Fibroblast of lung (primary cell): Measurements from ENCODE around the gene SORCS3. TPM values are rescaled to one million over a fixed set of nuclear protein-coding genes. Genes with fewer than 3 reads are reported as not detected.

Experiments
- DNase-seq, 2 donors: peaks; one replicate each; pipeline versions ENCODE4 v3.0.0 to v3.0.0-alpha.2; 2010; ENCODE audit warnings: low read depth in 2 of 2
- H2AFZ ChIP-seq: 2 replicates; pipeline ENCODE4 v1.5.1; 2012; ENCODE audit warnings: low read length, control low read depth, inconsistent platforms
- H3K27ac ChIP-seq: 2 replicates; pipeline ENCODE4 v1.5.1; 2011; ENCODE audit warnings: low read length, control low read depth; ENCODE audit not compliant: insufficient read depth
- H3K27me3 ChIP-seq: 2 replicates; pipeline ENCODE4 v1.5.1; 2011; ENCODE audit warnings: mild to moderate bottlenecking, low read length; ENCODE audit not compliant: control insufficient read depth, insufficient read depth
- H3K36me3 ChIP-seq: 2 replicates; pipeline ENCODE4 v1.5.1; 2011; ENCODE audit warnings: low read length; ENCODE audit not compliant: control insufficient read depth, insufficient read depth
- H3K4me1 ChIP-seq: 2 replicates; pipeline ENCODE4 v1.5.1; 2011; ENCODE audit warnings: low read length; ENCODE audit not compliant: control insufficient read depth, insufficient read depth; ENCODE audit errors: extremely low read depth
- H3K4me2 ChIP-seq: 2 replicates; pipeline ENCODE4 v1.5.1; 2011; ENCODE audit warnings: low read length, control low read depth; ENCODE audit not compliant: insufficient read depth; ENCODE audit errors: extremely low read depth
- H3K4me3 ChIP-seq, 4 experiments: fragments of 200-600 bp in 1 of 4; sonication (generic) in 1 of 4; replicated peaks in 1 of 4; 2 replicates each; pipeline ENCODE4 v1.5.1; 2011 to 2016; ENCODE audit warnings: low read length in 4 of 4, low read depth in 3 of 4, mild to moderate bottlenecking in 3 of 4, control low read depth in 2 of 4, inconsistent platforms in 1 of 4, mixed read lengths in 1 of 4; ENCODE audit not compliant: insufficient read depth in 1 of 4; ENCODE audit errors: control extremely low read depth in 1 of 4
- H3K79me2 ChIP-seq: 2 replicates; pipeline ENCODE4 v1.5.1; 2012; ENCODE audit warnings: mild to moderate bottlenecking, low read length, inconsistent platforms; ENCODE audit not compliant: control insufficient read depth, insufficient read depth
- H3K9ac ChIP-seq: 2 replicates; pipeline ENCODE4 v1.5.1; 2011; ENCODE audit warnings: mild to moderate bottlenecking, low read length, control low read depth; ENCODE audit not compliant: insufficient read depth
- H3K9me3 ChIP-seq: 2 replicates; pipeline ENCODE4 v1.5.1; 2012; ENCODE audit warnings: low read depth, low read length; ENCODE audit not compliant: control insufficient read depth, insufficient read depth
- H4K20me1 ChIP-seq: 2 replicates; pipeline ENCODE4 v1.5.1; 2011; ENCODE audit warnings: low read length; ENCODE audit not compliant: control insufficient read depth, insufficient read depth; ENCODE audit errors: extremely low read depth
- CTCF ChIP-seq, 2 donors: IDR thresholded peaks in 1 of 2; conservative IDR thresholded peaks in 1 of 2; 1 replicate in 1 of 2; 2 replicates in 1 of 2; pipeline ENCODE4 v1.5.1; 2011 to 2012; ENCODE audit warnings: low read length in 2 of 2, control low read depth in 1 of 2, inconsistent platforms in 1 of 2, low read depth in 1 of 2, mild to moderate bottlenecking in 1 of 2
- EZH2 ChIP-seq: IDR thresholded peaks from 2 replicates; pipeline ENCODE4 v1.5.1; 2012; ENCODE audit warnings: low read length, control low read depth, mild to moderate bottlenecking; ENCODE audit errors: missing control alignments
- polyA plus RNA-seq, 2 donors: library from polyadenylated mRNA; depleted of rRNA in 1 of 2; stranded (reverse) in 1 of 2; unstranded in 1 of 2; fragments of >200 nt; gene quantifications; 2 replicates each; pipeline ENCODE4 v1.2.1, GENCODE V29; 2011 to 2012; ENCODE audit warnings: missing spikeins in 1 of 2
- total RNA-seq: library from RNA; depleted of rRNA; stranded (reverse); fragments of >200 nt; gene quantifications from 2 replicates; pipeline ENCODE4 v1.2.1, GENCODE V29; 2014

Gene SORCS3
- total and polyA plus RNA-seq, 2 donors (not counting 1 experiment from before 2014, with no cell fraction given), result not detected

GRCh38 chr10:104910712-104911111 lies 269.6 kb downstream of the SORCS3 start:
- Histone ChIP-seq H3K9me3 (no peaks in the 10 kb centered on the region), H3K27ac (no peak overlapping the region), H2AFZ (no peak overlapping the region), H3K9ac (no peak overlapping the region), H3K79me2 (no peaks in the 10 kb centered on the region), H3K4me1 (no peaks in the 10 kb centered on the region), H3K4me3 (no peak overlapping the region), H3K27me3 (no peaks in the 10 kb centered on the region), H4K20me1 (no peaks in the 10 kb centered on the region), H3K4me2 (no peak overlapping the region), H3K36me3 (no peaks in the 10 kb centered on the region)
- no peak for DNase-seq
- TF ChIP-seq CTCF (conservative IDR thresholded peaks at IDR 0.05 in 1 of 2, IDR thresholded peaks at IDR 0.05 in 1 of 2; ENCODE audit: low read depth in 1 of 2, low read length in 2 of 2) (no peak), EZH2 (no peak)

DNA sequence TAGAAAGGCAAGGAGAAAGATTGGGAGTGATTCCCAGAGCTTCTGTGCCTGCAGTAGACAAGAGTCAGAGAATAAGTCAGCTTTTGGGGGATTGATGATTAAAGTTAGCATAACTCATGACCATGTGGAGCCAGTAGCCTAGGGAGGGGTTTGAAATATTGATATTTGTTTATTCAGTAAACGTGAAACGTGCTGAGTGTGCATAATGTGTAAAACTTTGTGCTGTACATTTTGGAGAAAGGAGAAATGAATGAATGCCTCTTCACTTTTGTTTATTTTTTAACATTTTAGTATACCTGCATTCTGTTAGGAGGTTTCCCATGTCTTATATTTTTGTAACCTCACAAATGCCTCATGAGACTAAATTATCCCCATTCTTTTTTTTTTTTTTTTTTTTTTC lies 272.3 kb downstream of the SORCS3 start:
- DNase-seq, result no peak
- Histone ChIP-seq H2AFZ (no peak overlapping the region), H3K36me3 (no peaks in the 10 kb centered on the region), H3K27ac (no peak overlapping the region), H3K9me3 (no peaks in the 10 kb centered on the region), H3K79me2 (no peaks in the 10 kb centered on the region), H3K4me3 (no peak overlapping the region), H3K27me3 (no peaks in the 10 kb centered on the region), H3K9ac (no peak overlapping the region), H4K20me1 (no peaks in the 10 kb centered on the region), H3K4me1 (no peaks in the 10 kb centered on the region), H3K4me2 (no peak overlapping the region)
- TF ChIP-seq EZH2 (no peak), CTCF (conservative IDR thresholded peaks at IDR 0.05 in 1 of 2, IDR thresholded peaks at IDR 0.05 in 1 of 2; ENCODE audit: low read depth in 1 of 2, low read length in 2 of 2) (no peak)

- Histone ChIP-seq H3K79me2 (no peaks in the 10 kb centered on the region), H3K9ac (no peak overlapping the region), H3K27me3 (no peaks in the 10 kb centered on the region), H4K20me1 (no peaks in the 10 kb centered on the region), H3K9me3 (no peaks in the 10 kb centered on the region), H3K27ac (no peak overlapping the region), H3K4me3 (no peak overlapping the region), H3K4me2 (no peak overlapping the region), H3K4me1 (no peaks in the 10 kb centered on the region), H2AFZ (no peak overlapping the region), H3K36me3 (no peaks in the 10 kb centered on the region)
- DNase-seq, result no peak
- TF ChIP-seq CTCF (conservative IDR thresholded peaks at IDR 0.05 in 1 of 2, IDR thresholded peaks at IDR 0.05 in 1 of 2; ENCODE audit: low read depth in 1 of 2, low read length in 2 of 2), result no peak
Measured at GRCh38 chr10:104920476-104920875, 279.4 kb downstream of the SORCS3 start.
